ENCODE data around the gene NSUN3. TPM values are rescaled to one million over a fixed set of nuclear protein-coding genes. Genes with fewer than 3 reads are reported as not detected.

The NSUN3 gene
- total RNA-seq, 1 experiment from 2014 or later: 18.8 TPM

DNA sequence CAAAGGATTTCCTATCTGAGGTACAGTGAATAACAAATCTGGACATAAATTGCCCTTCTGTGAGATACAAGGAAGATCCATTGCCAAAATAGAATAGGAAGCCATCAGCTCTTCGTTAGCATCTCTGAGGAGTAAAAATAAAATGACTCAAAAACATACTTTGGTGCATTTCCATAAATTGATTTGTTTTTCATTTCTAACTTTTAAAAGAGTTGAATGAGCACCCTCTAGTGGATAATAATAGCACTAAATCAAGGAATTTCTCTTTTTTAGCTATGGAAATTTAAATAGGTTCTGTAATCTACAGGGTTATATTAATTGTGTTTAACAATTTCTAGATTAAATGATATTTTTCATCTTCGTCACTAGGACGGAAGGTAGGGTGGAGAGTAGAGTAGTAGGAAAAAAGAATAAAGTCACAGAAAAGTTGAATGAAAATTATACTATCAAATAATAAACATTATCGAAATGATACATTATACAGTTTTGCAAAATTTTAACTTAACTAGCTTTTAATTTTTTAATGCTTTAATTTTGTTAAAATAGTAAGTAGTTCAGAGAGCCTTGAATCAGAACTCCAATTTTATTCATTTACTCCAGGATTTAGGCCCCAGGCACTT, 6.4 kb downstream of the NSUN3 start:
- H3K9me2 ChIP-seq (ENCODE audit: insufficient read depth): no peaks in the 10 kb centered on the region
- peaks cover 5% of the 10 kb centered on the region; the same call in 1 of the 2 replicates for H3F3A ChIP-seq (ENCODE audit: insufficient read depth, low read depth)
- H3K9me3 ChIP-seq (ENCODE audit: insufficient read depth, low read depth): no peaks in the 10 kb centered on the region
- H3K36me3 ChIP-seq (ENCODE audit: low read depth): no peaks in the 10 kb centered on the region
- peak in 1 of 2 experiments; percentile 38 for DNase-seq
- no peak overlapping the region for H3K27ac ChIP-seq
- intact Hi-C loops (cut with micrococcal nuclease; ENCODE audit: unreplicated experiment): loop anchor here (1.0 to 10.0 kb wide), 2 partner anchors 65 to 215 kb away; no protein-coding TSS in a partner anchor
- ChIA-PET POLR2A (ENCODE audit: unreplicated experiment) (no interaction called here), CTCF (interaction anchor here (0.6 to 1.1 kb wide), 4 partner anchors 9 to 1506 kb away, joined by 3 to 5 read pairs (median 4); no protein-coding TSS in a partner anchor)
- no peaks in the 10 kb centered on the region for H3K27me3 ChIP-seq (ENCODE audit: insufficient read depth, low read depth)
- TF ChIP-seq CTCF (conservative IDR thresholded peaks at IDR 0.05): peak; percentile 91
- no peak for TF ChIP-seq EZH2 (IDR thresholded peaks at IDR 0.05; ENCODE audit: low read depth)
- H3K79me2 ChIP-seq (ENCODE audit: low read depth): peaks cover 10% of the 10 kb centered on the region
- no TSS peak for BruUV-seq (replicated peaks)
- no peaks in the 10 kb centered on the region for H4K20me1 ChIP-seq (ENCODE audit: insufficient read depth)
- no peak overlapping the region for H2AFZ ChIP-seq
- no peak overlapping the region for H3K4me3 ChIP-seq
- H3K4me2 ChIP-seq: no peak overlapping the region
- peaks cover 3% of the 10 kb centered on the region for H3K4me1 ChIP-seq (replicated peaks; ENCODE audit: insufficient read depth)

DNA sequence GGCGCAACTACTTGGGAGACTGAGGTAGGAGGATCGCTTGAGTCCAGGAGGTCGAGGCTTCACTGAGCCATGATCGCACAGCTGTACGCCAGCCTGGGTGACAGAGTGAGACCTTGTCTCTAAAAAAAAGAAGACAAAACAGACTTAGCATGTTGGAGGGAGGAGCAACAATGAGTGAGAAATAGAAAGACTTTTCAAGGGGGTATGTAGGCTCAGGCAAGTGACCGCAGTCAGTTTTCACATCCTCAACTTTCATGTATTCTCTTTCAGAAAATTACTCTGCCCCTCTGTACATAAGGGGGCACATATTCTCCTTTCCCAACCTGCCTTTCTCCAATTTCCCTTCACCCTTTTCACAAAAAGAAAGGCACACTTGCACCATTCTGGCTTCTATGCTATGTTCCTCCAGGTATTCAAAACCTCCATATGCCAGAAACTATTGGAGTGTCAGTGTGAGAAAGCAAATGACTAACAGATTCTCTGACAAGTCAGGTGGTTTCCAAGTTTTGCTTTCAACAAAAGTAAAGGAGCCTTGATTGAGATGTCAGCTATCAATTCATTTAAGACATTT, 7.6 kb downstream of the NSUN3 start:
- intact Hi-C loops (cut with micrococcal nuclease; ENCODE audit: unreplicated experiment): no loop called here
- Histone ChIP-seq H3K9me2 (ENCODE audit: insufficient read depth) (no peaks in the 10 kb centered on the region), H4K20me1 (ENCODE audit: insufficient read depth) (no peaks in the 10 kb centered on the region), H3K4me1 (replicated peaks; ENCODE audit: insufficient read depth) (no peaks in the 10 kb centered on the region), H3K4me3 (no peak overlapping the region), H3K79me2 (ENCODE audit: low read depth) (0 out of 2 replicates have a peak, but pooled peaks cover under 1% of the 10 kb centered on the region), H3K36me3 (ENCODE audit: low read depth) (no peaks in the 10 kb centered on the region), H3K27me3 (ENCODE audit: insufficient read depth, low read depth) (no peaks in the 10 kb centered on the region), H3F3A (ENCODE audit: insufficient read depth, low read depth) (peaks cover 5% of the 10 kb centered on the region; the same call in 1 of the 2 replicates), H3K27ac (no peak overlapping the region), H3K4me2 (no peak overlapping the region), H3K9me3 (ENCODE audit: insufficient read depth, low read depth) (no peaks in the 10 kb centered on the region), H2AFZ (no peak overlapping the region)
- ChIA-PET CTCF (interaction anchor here (0.6 to 1.1 kb wide), 2 partner anchors 44 to 70 kb away, joined by 4 to 5 read pairs; no protein-coding TSS in a partner anchor), POLR2A (ENCODE audit: unreplicated experiment) (no interaction called here)
- DNase-seq: peak in 1 of 2 experiments; percentile 32
- no TSS peak for BruUV-seq (replicated peaks)
- TF ChIP-seq CTCF (conservative IDR thresholded peaks at IDR 0.05): no peak
- TF ChIP-seq EZH2 (IDR thresholded peaks at IDR 0.05; ENCODE audit: low read depth): no peak

DNA sequence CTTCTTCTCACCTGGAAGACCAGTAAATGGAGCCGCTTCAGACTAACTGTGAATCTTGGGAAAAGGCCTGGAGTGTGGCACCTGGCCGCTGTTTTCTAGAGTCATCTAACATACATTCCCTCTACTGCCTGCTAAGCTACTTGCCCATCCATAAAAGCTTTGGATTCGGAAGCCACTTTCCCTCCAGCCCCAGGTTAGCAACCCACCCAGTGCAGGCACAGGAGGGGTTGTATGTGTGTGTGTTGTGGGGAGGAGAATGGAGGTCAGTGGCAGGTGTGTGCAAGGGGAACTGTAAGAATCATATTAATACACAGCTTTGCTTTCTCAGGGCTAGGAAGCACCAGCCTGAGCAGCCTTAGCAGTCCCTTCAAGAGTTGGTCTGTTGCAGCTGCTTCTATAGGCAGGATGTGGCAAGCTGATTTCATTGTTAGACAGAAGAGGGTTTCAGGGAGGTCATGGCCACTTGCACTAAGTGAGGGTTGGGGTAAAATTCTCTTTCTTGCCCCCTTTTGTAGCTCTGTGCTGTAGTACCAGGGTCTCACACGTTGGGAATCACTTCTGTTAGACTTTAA, 8.9 kb downstream of the NSUN3 start:
- CTCF ChIA-PET: no interaction called here
- no peaks in the 10 kb centered on the region for H3K27me3 ChIP-seq (ENCODE audit: insufficient read depth, low read depth)
- H3K4me1 ChIP-seq (replicated peaks; ENCODE audit: insufficient read depth): no peaks in the 10 kb centered on the region
- no TSS peak for BruUV-seq (replicated peaks)
- POLR2A ChIA-PET (ENCODE audit: unreplicated experiment): no interaction called here
- H4K20me1 ChIP-seq (ENCODE audit: insufficient read depth): no peaks in the 10 kb centered on the region
- no peak overlapping the region for H3K4me3 ChIP-seq
- H3K36me3 ChIP-seq (ENCODE audit: low read depth): no peaks in the 10 kb centered on the region
- TF ChIP-seq EZH2 (IDR thresholded peaks at IDR 0.05; ENCODE audit: low read depth) (no peak), CTCF (conservative IDR thresholded peaks at IDR 0.05) (no peak)
- DNase-seq: peak in 1 of 2 experiments; percentile 21
- no peak overlapping the region for H3K27ac ChIP-seq
- peaks cover under 1% of the 10 kb centered on the region; the same call in 1 of the 2 replicates for H3F3A ChIP-seq (ENCODE audit: insufficient read depth, low read depth)
- H3K4me2 ChIP-seq: no peak overlapping the region
- intact Hi-C loops (cut with micrococcal nuclease; ENCODE audit: unreplicated experiment): no loop called here
- no peaks in the 10 kb centered on the region for H3K79me2 ChIP-seq (ENCODE audit: low read depth)
- no peak overlapping the region for H2AFZ ChIP-seq
- no peaks in the 10 kb centered on the region for H3K9me3 ChIP-seq (ENCODE audit: insufficient read depth, low read depth)
- H3K9me2 ChIP-seq (ENCODE audit: insufficient read depth): no peaks in the 10 kb centered on the region
